GM23338 (cell line): Measurements from ENCODE around the gene DNAJC1. TPM values are rescaled to one million over a fixed set of nuclear protein-coding genes. Genes with fewer than 3 reads are reported as not detected.
A peak's percentile ranks its signal among the peaks of the same experiment; 100 is the strongest.

Source experiments
- ATAC-seq: fragments of 200-7000 bp; cut with Tn5 transposase; 3 replicates; pipeline ENCODE4 v1.9.1; 2020
- DNase-seq: peaks from one replicate; pipeline ENCODE4 v3.0.0-alpha.2; 2015; ENCODE audit warnings: low spot score
- H2AFZ ChIP-seq: fragments of 200-600 bp; sonication (generic); 2 replicates; pipeline ENCODE4 v1.8.0; 2016; ENCODE audit warnings: antibody characterized with exemption, mild to moderate bottlenecking, moderate library complexity
- H3F3A ChIP-seq: fragments of 200-600 bp; sonication (generic); replicated peaks from 2 replicates; pipeline ENCODE4 v1.8.0; 2017; ENCODE audit warnings: antibody characterized with exemption, mixed run types, low read depth
- H3K27ac ChIP-seq: fragments of 200-600 bp; sonication (generic); 2 replicates; pipeline ENCODE4 v1.6.1; 2016; ENCODE audit warnings: low read depth
- H3K27me3 ChIP-seq: fragments of 200-600 bp; sonication (generic); 2 replicates; pipeline ENCODE4 v1.8.0; 2016; ENCODE audit warnings: mild to moderate bottlenecking, mixed run types, moderate library complexity; ENCODE audit not compliant: insufficient read depth
- H3K36me3 ChIP-seq: fragments of 200-600 bp; sonication (generic); 2 replicates; pipeline ENCODE4 v1.8.0; 2016; ENCODE audit warnings: mild to moderate bottlenecking; ENCODE audit not compliant: insufficient read depth
- H3K4me1 ChIP-seq: fragments of 200-600 bp; sonication (generic); 2 replicates; pipeline ENCODE4 v1.8.0; 2016; ENCODE audit warnings: mild to moderate bottlenecking, moderate library complexity; ENCODE audit not compliant: insufficient read depth
- H3K4me2 ChIP-seq: fragments of 200-600 bp; sonication (generic); 2 replicates; pipeline ENCODE4 v1.7.1; 2017; ENCODE audit warnings: mixed run types
- H3K4me3 ChIP-seq: fragments of 200-600 bp; sonication (generic); 2 replicates; pipeline ENCODE4 v1.6.1; 2016; ENCODE audit warnings: mixed run types
- H3K79me2 ChIP-seq: fragments of 200-600 bp; sonication (generic); replicated peaks from 2 replicates; pipeline ENCODE4 v1.8.0; 2017; ENCODE audit warnings: mild to moderate bottlenecking; ENCODE audit not compliant: insufficient read depth
- H3K9me2 ChIP-seq: fragments of 200-600 bp; sonication (generic); 2 replicates; pipeline ENCODE4 v1.8.0; 2017; ENCODE audit not compliant: insufficient read depth
- H4K20me1 ChIP-seq: fragments of 200-600 bp; sonication (generic); replicated peaks from 2 replicates; pipeline ENCODE4 v1.8.0; 2017; ENCODE audit warnings: mild to moderate bottlenecking; ENCODE audit not compliant: insufficient read depth
- H3K27ac Mint-ChIP-seq: 2 replicates; pipeline ENCODE4 v1.8.0; 2020; ENCODE audit warnings: inconsistent platforms, mild to moderate bottlenecking, moderate library complexity, mixed read lengths
- H3K27me3 Mint-ChIP-seq: 3 replicates; pipeline ENCODE4 v1.8.0; 2022; ENCODE audit warnings: low read depth, mild to moderate bottlenecking, moderate library complexity, mixed read lengths, inconsistent platforms; ENCODE audit not compliant: insufficient read depth, poor library complexity
- H3K36me3 Mint-ChIP-seq: 3 replicates; pipeline ENCODE4 v1.8.0; 2021; ENCODE audit warnings: low read depth, mild to moderate bottlenecking, inconsistent platforms, moderate library complexity, mixed read lengths
- H3K4me1 Mint-ChIP-seq: 3 replicates; pipeline ENCODE4 v1.8.0; 2020; ENCODE audit warnings: mild to moderate bottlenecking, inconsistent platforms, mixed read lengths
- H3K4me3 Mint-ChIP-seq: 3 replicates; pipeline ENCODE4 v1.8.0; 2021; ENCODE audit warnings: moderate library complexity, mild to moderate bottlenecking, inconsistent platforms, mixed read lengths
- H3K9me3 Mint-ChIP-seq: 3 replicates; pipeline ENCODE4 v1.8.0; 2020; ENCODE audit warnings: moderate library complexity, mild to moderate bottlenecking, inconsistent platforms, mixed read lengths
- CREB1 ChIP-seq: fragments of 250-450 bp; sonication (Bioruptor Pico); IDR thresholded peaks from 2 replicates; pipeline ENCODE4 v1.5.0; 2020; ENCODE audit warnings: low read depth, mild to moderate bottlenecking, moderate library complexity
- CTCF ChIP-seq, 2 experiments: fragments of 200-600 bp in 1 of 2; sonication (generic) in 1 of 2; conservative IDR thresholded peaks; 2 replicates each; pipeline versions ENCODE4 v1.5.1 to v1.6.1; 2016 to 2017; ENCODE audit warnings: antibody characterized with exemption in 2 of 2, low read depth in 2 of 2, mild to moderate bottlenecking in 2 of 2, moderate library complexity in 1 of 2
- ETS1 ChIP-seq: IDR thresholded peaks from 2 replicates; pipeline ENCODE4 v1.6.1; 2016; ENCODE audit warnings: antibody characterized with exemption
- EZH2phosphoT487 ChIP-seq: fragments of 200-600 bp; sonication (generic); IDR thresholded peaks from one replicate; pipeline ENCODE4 v1.8.1; 2018; ENCODE audit warnings: antibody characterized with exemption; ENCODE audit not compliant: unreplicated experiment
- JUNB ChIP-seq: IDR thresholded peaks from one replicate; pipeline ENCODE4 v1.6.1; 2016; ENCODE audit warnings: antibody characterized with exemption; ENCODE audit not compliant: unreplicated experiment
- NANOG ChIP-seq: IDR thresholded peaks from 2 replicates; pipeline ENCODE4 v1.6.1; 2016; ENCODE audit warnings: antibody characterized with exemption, borderline replicate concordance
- POLR2AphosphoS5 ChIP-seq: IDR thresholded peaks from 2 replicates; pipeline ENCODE4 v1.6.1; 2016; ENCODE audit warnings: antibody characterized with exemption, low read depth
- REST ChIP-seq: IDR thresholded peaks from one replicate; pipeline ENCODE4 v1.6.1; 2018; ENCODE audit warnings: antibody characterized with exemption; ENCODE audit not compliant: unreplicated experiment
- ZNF114 ChIP-seq: fragments of 250-450 bp; sonication (Bioruptor Pico); IDR thresholded peaks from 2 replicates; pipeline ENCODE4 v1.5.0; 2020; ENCODE audit warnings: mild to moderate bottlenecking, moderate library complexity
- ZNF331 ChIP-seq: fragments of 250-450 bp; sonication (Bioruptor Pico); IDR thresholded peaks from 2 replicates; pipeline ENCODE4 v1.5.0; 2020; ENCODE audit warnings: low read depth, mild to moderate bottlenecking, moderate library complexity
- polyA plus RNA-seq: library from polyadenylated mRNA; unstranded; fragments of >200 nt; fragmentation: Nextera tagmentation; extraction: Ambion mirVana; gene quantifications from 2 replicates; pipeline ENCODE4 v1.2.1, GENCODE V29; 2016
- total RNA-seq: library from RNA; depleted of rRNA; stranded (reverse); fragments of >200 nt; shearing (Covaris generic); gene quantifications from 2 replicates; pipeline ENCODE4 v1.2.3, GENCODE V29; 2014

The DNAJC1 gene
- total and polyA plus RNA-seq, 2 experiments from 2014 or later = 38.6 to 45.3 TPM

DNA sequence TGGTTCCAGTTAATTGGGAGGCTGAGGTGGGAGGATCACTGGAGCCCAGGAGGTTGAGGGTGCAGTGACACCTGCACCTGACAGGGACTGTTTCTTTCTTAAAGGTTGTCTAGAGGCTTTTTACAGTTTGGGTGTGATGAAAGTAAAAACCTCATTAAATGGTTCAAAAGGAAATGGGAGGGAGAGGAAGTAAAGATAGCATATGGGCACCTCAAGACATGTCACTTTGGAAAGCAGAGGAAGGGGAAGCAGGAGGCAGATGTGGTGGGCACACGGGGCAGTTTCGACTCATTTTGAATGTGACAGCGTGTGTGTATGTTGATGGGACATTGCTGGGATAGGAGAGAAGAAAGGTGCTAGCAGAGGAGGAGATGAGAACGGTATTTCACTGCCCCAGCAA lies 266.4 kb downstream of the DNAJC1 start:
- H3K27ac Mint-ChIP-seq = no peak overlapping the region
- H3K27ac ChIP-seq = no peak overlapping the region
- H3K9me2 ChIP-seq = no peaks in the 10 kb centered on the region
- TF ChIP-seq POLR2AphosphoS5 (no peak), REST (no peak), EZH2phosphoT487 (no peak), CREB1 (CRISPR knock-in tag) (no peak)
- 0 out of 2 replicates have a peak, but pooled peaks cover 5% of the 10 kb centered on the region for H3K4me1 ChIP-seq
- H3K4me2 ChIP-seq = no peak overlapping the region
- no peaks in the 10 kb centered on the region for H3K9me3 Mint-ChIP-seq
- H3F3A ChIP-seq = no peaks in the 10 kb centered on the region; the same call in 1 of the 2 replicates
- 0 out of 2 replicates have a peak, but pooled peaks cover 11% of the 10 kb centered on the region for H3K79me2 ChIP-seq
- ATAC-seq (no peak), DNase-seq (no peak)
- H3K4me3 Mint-ChIP-seq = no peak overlapping the region
- peaks cover 59% of the 10 kb centered on the region for H3K36me3 Mint-ChIP-seq
- peaks cover 11% of the 10 kb centered on the region for H3K27me3 Mint-ChIP-seq
- no peaks in the 10 kb centered on the region for H3K27me3 ChIP-seq
- H3K4me3 ChIP-seq = no peak overlapping the region
- H4K20me1 ChIP-seq = no peaks in the 10 kb centered on the region
- no peak overlapping the region for H2AFZ ChIP-seq
- H3K36me3 ChIP-seq = peaks cover 9% of the 10 kb centered on the region
- peaks cover 29% of the 10 kb centered on the region for H3K4me1 Mint-ChIP-seq

- DNase-seq = no peak
- Mint-ChIP-seq H3K36me3 (peaks cover 37% of the 10 kb centered on the region), H3K27me3 (peaks cover 8% of the 10 kb centered on the region), H3K4me1 (peaks cover 35% of the 10 kb centered on the region), H3K9me3 (no peaks in the 10 kb centered on the region), H3K4me3 (no peak overlapping the region; the same call in 2 of the 3 replicates), H3K27ac (peak overlapping the region; percentile 77; the same call in 1 of the 2 replicates)
- Histone ChIP-seq H3K36me3 (no peaks in the 10 kb centered on the region; the same call in 1 of the 2 replicates), H2AFZ (no peak overlapping the region), H3K79me2 (0 out of 2 replicates have a peak, but pooled peaks cover 12% of the 10 kb centered on the region), H3K27me3 (no peaks in the 10 kb centered on the region), H3K27ac (no peak overlapping the region), H3K4me1 (peaks cover 5% of the 10 kb centered on the region; the same call in 1 of the 2 replicates), H3K9me2 (no peaks in the 10 kb centered on the region), H4K20me1 (no peaks in the 10 kb centered on the region), H3K4me2 (no peak overlapping the region), H3K4me3 (no peak overlapping the region), H3F3A (no peaks in the 10 kb centered on the region; the same call in 1 of the 2 replicates)
- ATAC-seq = peak; percentile 23
- no peak for TF ChIP-seq ZNF114 (CRISPR knock-in tag)
- no peak for TF ChIP-seq ETS1
- no peak for TF ChIP-seq EZH2phosphoT487
- TF ChIP-seq REST = no peak
- no peak for TF ChIP-seq JUNB
- TF ChIP-seq ZNF331 (CRISPR knock-in tag) = no peak
- no peak for TF ChIP-seq CTCF (conservative IDR thresholded peaks at IDR 0.05; ENCODE audit: low read depth in 2 of 2)
- TF ChIP-seq NANOG = no peak
- no peak for TF ChIP-seq POLR2AphosphoS5
These were observed 269.8 kb downstream of the DNAJC1 start for GRCh38 chr10:21733710-21734109.
